GM20431 (cell line): ENCODE results near the gene ZFHX3.

Experiments used
- in situ Hi-C: fragments of 300-500 bp; cut with MseI, MboI; formaldehyde crosslinking; loops from one replicate; pipeline ENCODE4 v1.15.0; 2020; ENCODE audit warnings: low sequenced_read_pairs; ENCODE audit not compliant: unreplicated experiment

The ZFHX3 gene

DNA sequence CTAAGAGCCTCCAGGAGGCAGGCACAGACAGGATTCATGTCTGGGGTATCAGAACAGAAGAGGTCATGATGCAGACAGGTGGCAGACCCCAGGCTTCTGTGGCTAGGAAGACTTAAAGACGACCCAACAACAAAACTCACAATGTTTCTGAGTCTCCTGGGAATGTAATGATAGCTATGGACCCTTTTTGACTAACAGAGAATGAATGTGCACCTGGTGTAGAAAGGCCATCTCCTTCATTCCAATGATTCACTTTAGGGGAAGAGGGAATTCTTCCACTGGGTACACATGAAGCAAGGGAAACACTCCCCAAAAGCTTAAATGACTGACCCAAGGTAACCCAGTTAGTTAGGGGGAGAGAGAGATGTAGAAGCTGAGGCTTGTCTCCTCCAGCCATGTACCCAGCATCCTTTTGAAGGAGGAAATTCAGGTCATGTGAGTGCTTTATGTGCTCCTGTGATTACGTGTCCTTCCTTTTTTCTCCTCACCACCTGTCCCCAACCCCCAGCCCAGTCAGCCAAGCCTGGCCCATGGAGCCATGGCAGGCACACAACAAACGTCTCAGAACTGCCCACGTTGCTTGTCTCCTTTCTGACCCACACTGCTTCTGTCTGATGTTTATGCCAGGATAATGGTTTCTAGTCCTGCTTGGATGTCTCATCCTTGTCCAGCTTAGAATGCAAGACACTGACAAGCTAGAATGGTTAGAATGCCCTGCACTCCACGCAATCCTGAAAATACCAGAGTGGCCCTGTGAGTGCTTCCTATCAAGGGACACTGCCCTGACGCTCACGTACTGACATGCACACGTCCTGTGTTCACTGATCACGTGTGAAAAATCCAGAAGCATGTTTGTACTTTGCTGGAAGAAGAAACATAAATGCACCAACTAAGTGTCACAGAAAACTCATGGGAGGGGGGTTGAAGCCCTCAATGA, 156.4 kb downstream of the ZFHX3 start:
- in situ Hi-C loops, result no loop called here

DNA sequence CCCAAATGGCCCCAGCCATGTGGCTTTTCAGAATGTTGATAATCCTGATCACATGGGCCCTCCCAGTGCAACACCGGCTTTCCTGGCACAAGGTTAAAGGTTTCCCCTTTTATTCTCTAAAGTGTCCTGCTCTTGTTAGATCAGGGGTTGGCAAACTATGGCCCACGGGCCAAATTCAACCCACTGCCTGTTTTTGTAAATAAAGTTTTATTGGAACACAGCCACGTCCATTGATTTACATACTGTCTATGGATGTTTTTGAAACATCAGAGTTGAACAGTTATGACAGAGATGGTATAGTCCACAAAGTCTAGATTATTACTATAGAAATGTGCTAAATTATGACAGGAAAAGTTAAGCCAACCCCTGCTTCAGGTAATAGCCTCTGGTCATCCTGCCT, 157.3 kb downstream of the ZFHX3 start:
- in situ Hi-C loops, result no loop called here

DNA sequence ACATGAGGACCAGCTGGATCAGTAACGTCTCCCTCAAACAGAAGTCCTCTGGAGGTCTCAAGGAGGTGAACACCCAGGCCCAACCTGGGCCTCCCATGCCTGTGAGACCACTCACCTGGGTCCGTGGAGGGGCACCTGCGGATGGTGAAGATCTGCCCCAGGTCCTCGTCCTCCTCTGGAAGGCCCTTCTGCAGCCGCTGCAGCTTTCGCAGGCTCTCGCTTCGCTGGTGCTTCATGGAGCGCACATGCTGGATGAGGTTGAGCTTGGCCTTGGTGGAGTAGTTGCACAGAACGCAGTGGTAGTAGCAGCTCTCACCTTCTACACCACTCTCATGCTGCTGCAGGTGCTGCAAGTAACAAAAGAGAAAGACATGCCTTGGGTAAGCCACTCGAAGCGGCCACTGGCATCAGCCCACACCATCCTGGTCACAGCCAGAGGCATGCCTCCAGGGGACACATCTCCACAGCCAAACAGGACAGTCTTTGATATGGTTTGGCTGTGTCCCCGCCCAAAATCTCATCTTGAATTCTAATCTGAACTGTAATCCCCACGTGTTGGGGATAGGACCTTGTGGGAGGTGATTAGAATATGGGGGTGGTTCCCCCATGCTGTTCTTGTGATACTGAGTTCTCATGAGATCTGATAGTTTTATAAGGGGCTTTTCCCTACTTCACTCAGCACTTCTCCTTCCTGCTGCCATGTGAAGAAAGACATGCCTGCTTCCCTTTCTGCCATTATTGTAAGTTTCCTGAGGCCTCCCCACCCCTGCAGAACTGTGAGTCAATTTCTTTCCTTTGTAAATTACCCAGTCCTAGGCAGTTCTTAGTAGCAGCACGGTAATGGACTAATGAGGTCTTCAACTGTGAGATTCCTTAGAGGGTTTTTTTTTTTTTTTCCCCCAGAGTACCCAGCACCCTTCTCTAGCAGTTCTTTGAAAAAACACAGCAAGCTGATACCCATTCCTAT, 158.0 kb downstream of the ZFHX3 start:
- in situ Hi-C loops, result no loop called here

DNA sequence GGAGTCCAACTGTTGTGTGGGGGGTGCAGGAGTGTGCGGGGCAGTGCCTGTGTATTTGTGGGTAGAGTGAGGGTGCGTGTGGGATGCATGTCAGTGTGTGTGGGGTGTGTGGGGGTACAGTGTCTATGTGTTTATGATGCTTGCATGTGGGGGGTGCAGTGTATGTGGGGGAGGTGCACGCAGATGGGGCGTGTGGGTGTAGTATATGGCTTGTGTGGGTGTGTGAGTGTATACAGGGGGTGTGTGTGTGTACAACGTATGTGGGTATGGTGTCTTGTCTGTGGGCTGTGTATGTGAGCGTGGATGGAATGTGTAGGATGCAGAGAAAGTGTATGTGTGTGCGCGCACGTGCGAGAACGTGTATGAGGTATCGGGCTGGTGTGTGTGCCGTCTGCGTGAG, 160.4 kb downstream of the ZFHX3 start:
- in situ Hi-C loops, result no loop called here

DNA sequence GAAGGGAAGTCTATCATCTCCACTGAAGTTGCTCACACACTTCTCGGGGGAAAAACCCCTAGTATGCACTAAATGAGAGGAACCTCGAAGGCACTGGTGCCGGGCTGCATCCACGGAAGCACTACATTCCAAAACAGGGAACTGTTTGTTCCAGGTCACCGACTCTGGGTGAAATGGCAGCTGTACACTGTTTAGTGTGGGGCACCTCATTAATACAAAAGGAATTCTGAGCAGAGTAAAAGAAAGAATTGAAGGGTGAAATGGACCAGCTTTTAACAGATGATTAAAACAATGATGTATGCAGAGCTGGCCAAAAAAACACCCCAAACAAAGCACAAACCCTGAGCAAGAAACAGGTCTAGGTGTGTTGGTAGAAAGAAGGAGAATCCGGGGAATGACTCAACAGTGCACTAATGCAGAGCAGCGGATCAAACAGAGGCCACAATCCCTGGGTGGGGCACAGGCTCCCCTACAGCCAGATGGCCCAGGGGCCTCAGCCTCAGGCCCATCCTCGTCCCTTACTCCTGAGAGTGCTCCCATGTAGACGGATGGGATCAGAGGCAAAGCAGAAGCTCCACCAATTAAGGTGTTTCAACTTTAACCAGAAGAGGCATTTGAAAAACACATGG, 161.5 kb downstream of the ZFHX3 start:
- in situ Hi-C loops, result no loop called here

DNA sequence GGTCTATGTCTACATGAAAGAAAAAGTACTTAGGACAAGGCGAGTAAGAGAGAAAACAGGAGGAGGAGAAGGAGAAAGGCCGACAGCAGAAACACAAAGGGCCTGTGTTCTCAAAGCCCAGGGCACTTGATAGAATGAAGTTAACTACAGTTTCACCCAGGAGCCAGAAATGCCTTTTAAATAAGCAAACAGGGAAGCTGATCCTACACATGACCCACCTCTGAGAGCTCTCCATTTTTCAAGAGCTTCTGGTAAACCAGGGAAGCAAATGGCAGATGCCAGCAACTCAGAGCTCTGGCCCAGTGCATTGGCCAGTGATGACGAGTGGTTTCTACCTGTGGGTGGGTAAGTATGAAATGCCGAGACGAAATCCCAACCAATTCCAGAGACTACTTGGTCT, 163.4 kb downstream of the ZFHX3 start:
- in situ Hi-C loops, result no loop called here

DNA sequence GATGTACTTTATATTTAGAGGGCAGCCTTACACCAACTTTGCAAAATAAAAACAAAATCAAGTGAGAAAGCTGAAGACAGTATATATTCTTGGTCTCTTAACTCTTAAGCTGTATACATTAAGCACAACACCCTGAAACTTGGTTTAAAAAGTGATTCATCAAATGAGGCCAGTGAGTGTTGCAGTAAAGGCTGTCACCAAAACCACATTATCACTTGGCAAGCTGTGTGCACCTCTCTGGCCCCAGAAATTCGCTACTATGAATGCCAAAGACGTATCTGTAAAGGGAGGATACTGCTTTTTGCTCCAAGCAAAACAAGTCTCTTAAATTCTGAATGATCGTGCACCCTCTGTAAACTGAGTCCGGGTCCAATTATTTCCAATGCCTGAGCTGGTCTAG, 163.9 kb downstream of the ZFHX3 start:
- in situ Hi-C loops, result no loop called here

DNA sequence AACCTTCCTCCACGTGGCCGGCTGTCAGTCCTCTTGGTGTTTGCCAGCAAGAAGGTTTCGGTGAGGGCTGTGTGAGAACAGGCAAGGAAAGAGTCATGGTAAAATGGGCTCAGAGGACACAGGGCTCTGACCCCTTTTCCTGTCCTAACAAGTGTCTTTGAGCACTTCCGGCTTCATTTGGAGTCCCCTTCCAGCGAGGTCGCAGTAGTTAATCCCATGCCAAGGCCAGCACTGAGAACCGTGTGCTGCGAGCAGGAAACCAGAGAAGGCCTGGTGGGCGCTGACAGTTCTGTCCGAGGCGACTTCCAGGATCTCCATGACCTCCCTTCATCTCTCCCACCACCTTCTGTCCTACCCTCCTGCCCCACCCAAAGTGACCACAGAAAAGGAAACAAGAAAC, 168.1 kb downstream of the ZFHX3 start:
- in situ Hi-C loops, result no loop called here

DNA sequence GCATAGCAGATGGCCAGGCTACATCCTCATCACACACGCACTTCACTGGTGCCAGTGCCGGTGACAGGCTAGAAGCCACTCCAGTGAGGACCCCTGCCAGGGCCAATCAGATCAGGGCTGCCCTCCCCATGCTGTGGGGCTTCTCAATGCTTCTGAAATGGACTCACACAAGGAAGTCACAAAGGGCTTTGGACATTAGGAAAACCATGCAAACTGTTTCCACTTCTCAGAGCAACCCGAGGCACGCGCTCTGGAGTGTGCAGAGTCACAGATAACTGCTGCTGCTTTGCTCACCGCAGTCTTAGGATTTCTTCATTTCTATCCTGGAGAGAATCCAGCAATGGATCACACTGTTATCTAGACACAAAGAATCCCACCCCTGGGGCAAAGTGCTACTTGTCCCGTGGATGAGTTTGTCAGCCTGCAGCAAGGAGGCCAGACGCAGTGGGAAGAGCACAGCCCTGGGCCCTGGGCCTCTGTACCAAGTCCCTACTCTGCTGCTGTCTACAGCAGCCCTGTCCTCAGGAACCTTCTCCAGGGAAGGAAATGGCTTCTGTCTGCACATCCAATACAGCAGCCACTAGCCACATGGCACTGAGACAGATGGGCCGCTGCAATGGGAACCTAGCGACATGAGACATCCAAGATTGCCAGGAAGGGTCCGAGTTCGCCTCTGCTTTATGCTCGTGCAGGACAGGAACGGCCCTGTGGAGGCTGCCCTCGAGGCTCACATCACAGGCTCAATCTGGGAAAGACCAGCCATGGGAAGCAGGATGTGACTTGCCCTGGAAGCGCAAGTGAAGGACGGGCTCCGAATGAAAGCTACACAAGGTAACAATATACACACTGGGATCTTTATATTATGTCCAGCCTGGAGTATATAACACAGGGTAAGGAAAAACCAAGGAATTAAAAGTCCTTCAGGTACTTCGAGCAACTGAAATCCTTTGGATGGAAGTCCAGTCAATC, 169.3 kb downstream of the ZFHX3 start:
- in situ Hi-C loops, result no loop called here

DNA sequence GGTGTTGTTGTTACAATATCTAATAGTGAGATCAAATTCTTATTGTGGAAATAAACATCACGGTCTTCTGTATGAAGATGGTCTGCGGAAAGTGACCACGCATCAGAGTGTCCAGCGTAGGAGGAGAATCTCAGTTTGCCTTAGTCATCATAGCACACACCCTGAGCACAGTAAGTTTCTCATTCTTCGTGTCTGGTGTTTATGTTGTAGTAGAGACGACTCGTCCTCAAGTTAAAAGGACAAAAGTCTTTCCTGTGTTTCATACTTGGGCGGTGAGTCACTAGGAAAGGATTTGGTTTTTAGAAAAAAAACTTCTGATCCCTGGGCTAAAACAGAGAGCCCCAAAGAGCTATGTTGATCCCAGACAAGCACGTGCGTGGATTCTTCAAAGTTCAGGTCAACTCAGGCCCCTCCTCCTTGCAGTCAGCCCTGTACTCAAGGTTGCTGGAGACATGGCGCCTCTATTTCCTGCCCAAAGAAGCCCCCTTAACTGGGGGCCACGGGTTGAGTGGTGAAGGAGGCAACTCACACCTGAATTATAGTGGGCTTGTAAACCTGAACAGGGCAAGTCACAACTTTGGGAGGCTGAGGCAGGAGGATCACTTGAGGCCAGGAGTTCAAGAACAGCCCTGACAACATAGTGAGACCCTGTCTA, 170.4 kb downstream of the ZFHX3 start:
- in situ Hi-C loops, result no loop called here

DNA sequence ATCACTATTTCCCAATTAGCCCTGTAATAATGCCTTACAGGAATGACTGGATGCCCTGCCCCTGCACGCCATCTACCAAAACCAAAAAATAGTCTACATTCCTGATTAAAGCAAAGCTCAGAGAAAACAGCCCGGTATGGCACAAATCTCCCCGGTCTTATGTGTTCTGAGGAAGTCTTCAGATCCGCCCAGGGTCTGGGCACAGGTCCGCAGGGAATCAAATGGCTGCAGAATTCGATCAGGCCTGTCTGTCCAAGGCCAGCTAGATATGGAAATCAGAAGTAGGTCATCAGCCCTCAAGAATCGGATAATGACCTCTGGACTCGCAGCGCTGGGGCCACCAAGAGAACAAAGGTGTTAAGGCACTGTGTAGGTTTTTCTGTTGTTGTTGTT, 171.0 kb downstream of the ZFHX3 start:
- in situ Hi-C loops, result no loop called here

DNA sequence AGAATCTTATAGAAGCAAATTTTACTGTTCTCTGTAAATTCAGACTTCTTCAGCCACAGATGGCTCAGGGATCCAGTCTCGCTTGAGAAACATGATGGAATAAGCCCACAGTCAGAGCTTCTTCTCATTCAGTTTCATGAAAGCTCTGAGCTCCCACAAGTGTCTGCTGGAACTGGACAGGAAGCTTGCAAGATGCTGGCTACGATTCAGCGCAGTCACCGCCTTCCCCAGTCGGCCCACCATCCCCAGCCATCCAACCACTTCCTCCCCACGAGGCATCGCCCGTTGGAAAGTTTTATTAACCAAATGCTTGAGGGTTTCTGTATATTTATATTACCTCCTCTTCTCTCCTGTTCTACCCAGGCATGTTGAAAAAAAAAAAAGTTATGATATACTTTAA, 171.7 kb downstream of the ZFHX3 start:
- in situ Hi-C loops, result no loop called here

DNA sequence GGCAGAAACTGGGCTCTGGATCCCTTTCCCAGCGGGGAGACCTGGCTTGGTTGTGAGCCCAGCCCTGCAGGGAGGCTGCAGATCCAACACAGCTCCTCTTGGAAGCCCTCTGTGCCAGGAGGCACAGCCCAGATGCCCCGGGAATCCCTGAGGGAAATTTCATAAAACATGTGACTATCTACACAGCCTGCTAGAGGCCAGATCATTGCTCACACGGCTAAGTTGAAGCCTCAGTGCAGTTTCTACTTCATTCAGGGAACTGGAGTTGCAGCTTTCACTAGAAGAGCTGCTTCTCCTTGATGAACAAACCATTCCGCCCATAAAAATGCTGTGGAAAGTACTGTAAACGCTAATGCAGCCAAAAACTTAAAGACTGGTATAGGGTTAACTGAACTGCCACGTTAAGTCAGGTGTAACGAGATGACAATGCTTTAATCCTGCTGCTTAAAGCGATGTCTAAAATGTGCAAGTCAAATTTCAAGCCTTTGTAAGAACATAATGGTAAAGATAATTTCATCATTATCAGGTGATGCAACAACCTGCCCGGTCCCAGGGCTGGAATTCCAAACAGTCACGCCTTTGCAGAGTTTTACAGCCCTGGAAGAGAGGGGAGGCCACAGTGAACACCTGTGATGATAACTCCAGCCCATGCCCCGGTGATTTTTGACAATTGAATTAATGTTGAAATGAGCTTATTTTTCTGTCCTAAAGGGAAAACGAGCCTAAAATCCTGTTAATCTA, 172.5 kb downstream of the ZFHX3 start:
- in situ Hi-C loops, result no loop called here

DNA sequence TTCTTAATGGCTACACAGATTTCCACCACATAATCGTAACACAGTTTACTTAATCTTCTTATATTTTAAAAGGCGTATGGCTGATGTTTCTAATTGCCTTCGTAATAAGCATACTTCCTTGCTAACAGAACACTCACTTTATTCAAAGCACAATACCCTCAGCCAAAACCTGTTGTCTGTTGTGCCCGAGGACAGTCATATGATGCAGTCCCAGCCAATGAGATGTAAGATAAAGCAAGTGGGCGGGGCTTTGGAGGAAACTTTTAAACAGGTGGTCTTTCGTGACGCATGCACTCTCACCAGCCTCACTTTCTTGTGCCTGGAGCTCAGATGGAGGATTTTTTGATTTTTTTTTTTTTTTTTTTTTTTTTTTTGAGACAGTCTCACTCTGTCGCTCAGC, 174.1 kb downstream of the ZFHX3 start:
- in situ Hi-C loops, result no loop called here

DNA sequence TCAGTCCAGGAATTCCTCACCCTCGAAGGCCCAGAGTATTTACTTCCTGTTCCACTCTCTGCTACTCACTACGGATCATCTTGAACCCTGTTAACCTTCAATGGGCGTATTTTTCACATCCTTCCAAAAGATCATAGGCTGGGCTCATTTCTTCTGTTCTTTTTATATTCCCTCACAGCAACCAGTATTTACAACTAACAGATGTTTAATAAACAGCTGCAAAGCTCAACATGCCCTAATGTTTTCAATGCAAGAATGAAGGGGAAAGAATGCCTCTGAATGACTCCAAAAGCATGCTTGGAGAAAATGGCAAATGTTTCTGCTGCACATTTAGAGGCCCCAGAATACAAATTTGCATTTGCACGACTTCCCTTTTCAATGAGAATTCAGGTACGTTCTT, 174.9 kb downstream of the ZFHX3 start:
- in situ Hi-C loops, result no loop called here

DNA sequence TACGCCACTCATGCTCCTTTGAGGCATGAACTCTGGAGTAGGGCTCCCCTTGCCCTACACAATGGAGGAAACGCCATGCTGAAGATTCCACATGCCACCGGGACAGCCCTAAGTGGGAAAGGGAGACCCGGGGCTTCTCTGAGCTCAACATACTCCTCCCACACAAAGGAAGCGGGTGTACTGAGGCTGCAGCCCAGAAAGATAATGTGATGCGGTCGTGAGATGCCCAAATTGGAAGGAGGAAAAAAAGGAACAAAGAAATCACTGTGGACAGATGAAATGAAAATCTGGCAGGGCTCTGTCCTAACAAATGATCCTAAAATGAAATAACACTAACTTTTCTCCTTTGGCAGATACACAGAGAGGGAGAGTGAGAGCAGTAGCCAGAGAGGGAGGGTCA, 182.1 kb downstream of the ZFHX3 start:
- in situ Hi-C loops, result no loop called here

DNA sequence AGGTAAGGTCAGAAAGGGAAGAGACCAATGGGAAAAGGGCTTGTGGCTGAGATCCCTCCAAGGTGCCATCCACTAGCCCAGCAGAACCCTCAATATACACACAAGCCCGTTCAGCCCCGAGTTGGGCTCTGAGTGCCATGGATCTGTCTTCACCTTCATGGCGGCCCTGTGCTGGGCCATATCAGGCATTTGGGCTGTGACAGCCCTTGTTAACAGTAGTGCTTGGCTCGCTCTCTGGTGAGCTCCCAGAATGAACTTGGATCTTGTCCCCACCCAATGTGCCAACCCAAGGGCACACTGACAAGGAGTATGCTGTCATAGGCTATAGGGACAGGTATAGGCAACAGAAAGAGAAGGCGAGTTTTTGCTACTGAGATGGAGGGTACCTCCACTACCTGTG, 182.7 kb downstream of the ZFHX3 start:
- in situ Hi-C loops, result no loop called here

DNA sequence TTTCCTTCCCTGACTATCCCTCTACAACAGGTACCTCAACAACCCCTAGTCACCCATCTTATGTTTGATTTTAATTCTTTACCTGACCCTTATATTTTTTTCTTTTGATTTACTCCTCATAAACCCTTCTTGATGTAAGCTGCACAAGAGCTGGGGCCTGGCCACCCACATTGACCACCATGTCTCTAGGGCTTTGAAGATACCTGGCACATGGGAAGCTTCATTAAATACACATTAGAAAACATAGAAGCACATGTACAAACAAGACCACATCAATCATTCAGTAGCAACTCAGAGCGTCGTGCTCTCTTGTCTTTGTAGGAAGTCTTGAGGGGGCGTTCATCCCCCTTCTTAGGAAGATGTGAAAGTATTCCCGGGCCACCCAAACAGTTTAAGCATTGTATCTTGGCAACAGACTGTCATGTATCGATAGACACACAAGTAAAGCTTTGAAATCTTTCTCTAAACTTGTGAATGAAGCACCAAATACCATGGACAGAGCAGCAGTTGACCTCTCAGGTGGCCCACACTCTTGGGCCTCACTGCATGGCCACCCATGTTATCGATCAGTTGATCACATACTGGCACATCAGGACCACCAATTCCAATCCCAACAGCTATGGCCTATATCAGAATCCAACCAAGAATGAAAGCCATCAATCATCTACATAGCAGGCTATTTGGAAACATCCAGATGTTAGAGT, 183.6 kb downstream of the ZFHX3 start:
- in situ Hi-C loops, result no loop called here
